ENCODE measurements around the gene SGCD.

Gene SGCD

GRCh38 chr5:156326718-156327259 lies at the start of gene SGCD:
TSS of gene SGCD (plus strand) at chr5:156327164.
- no peaks in the 10 kb centered on the region for H3K9me3 ChIP-seq (ENCODE audit: control insufficient read depth, low read depth, low read length)
- no peak within 1 kb of the TSS for H3K9ac ChIP-seq (ENCODE audit: low read length)
- no peak within 1 kb of the TSS for H3K27ac ChIP-seq (ENCODE audit: low read length)
- H3K4me1 ChIP-seq (ENCODE audit: control insufficient read depth, low read depth, low read length), result no peaks in the 10 kb centered on the region
- H3K4me3 ChIP-seq (ENCODE audit: low read length), result no peak within 1 kb of the TSS
- no peaks in the 10 kb centered on the region for H3K27me3 ChIP-seq (ENCODE audit: control insufficient read depth, insufficient read depth, low read length)
- no peaks in the 10 kb centered on the region for H3K36me3 ChIP-seq (ENCODE audit: control insufficient read depth, low read depth, low read length)

- Histone ChIP-seq H3K27me3 (ENCODE audit: control insufficient read depth, insufficient read depth, low read length) (no peaks in the 10 kb centered on the region), H3K4me1 (ENCODE audit: control insufficient read depth, low read depth, low read length) (no peaks in the 10 kb centered on the region), H3K36me3 (ENCODE audit: control insufficient read depth, low read depth, low read length) (no peaks in the 10 kb centered on the region), H3K27ac (ENCODE audit: low read length) (no peak overlapping the region), H3K9me3 (ENCODE audit: control insufficient read depth, low read depth, low read length) (no peaks in the 10 kb centered on the region), H3K4me3 (ENCODE audit: low read length) (no peak overlapping the region), H3K9ac (ENCODE audit: low read length) (no peak overlapping the region)
Observed at GRCh38 chr5:156277290-156277689, 49.7 kb upstream of the SGCD start.

- no peaks in the 10 kb centered on the region for H3K4me1 ChIP-seq (ENCODE audit: control insufficient read depth, low read depth, low read length)
- H3K4me3 ChIP-seq (ENCODE audit: low read length), result no peak overlapping the region
- H3K36me3 ChIP-seq (ENCODE audit: control insufficient read depth, low read depth, low read length), result no peaks in the 10 kb centered on the region
- no peak overlapping the region for H3K9ac ChIP-seq (ENCODE audit: low read length)
- H3K27ac ChIP-seq (ENCODE audit: low read length), result no peak overlapping the region
- H3K27me3 ChIP-seq (ENCODE audit: control insufficient read depth, insufficient read depth, low read length), result no peaks in the 10 kb centered on the region
- H3K9me3 ChIP-seq (ENCODE audit: control insufficient read depth, low read depth, low read length), result no peaks in the 10 kb centered on the region
Observed at GRCh38 chr5:156295431-156295830, 31.5 kb upstream of the SGCD start.

GRCh38 chr5:156310115-156310514 lies 16.8 kb upstream of the SGCD start:
- no peaks in the 10 kb centered on the region for H3K27me3 ChIP-seq (ENCODE audit: control insufficient read depth, insufficient read depth, low read length)
- no peaks in the 10 kb centered on the region for H3K9me3 ChIP-seq (ENCODE audit: control insufficient read depth, low read depth, low read length)
- H3K4me1 ChIP-seq (ENCODE audit: control insufficient read depth, low read depth, low read length), result no peaks in the 10 kb centered on the region
- H3K4me3 ChIP-seq (ENCODE audit: low read length), result no peak overlapping the region
- no peak overlapping the region for H3K9ac ChIP-seq (ENCODE audit: low read length)
- H3K27ac ChIP-seq (ENCODE audit: low read length), result no peak overlapping the region
- no peaks in the 10 kb centered on the region for H3K36me3 ChIP-seq (ENCODE audit: control insufficient read depth, low read depth, low read length)

GRCh38 chr5:156312897-156313694 lies 13.9 kb upstream of the SGCD start:
- no peaks in the 10 kb centered on the region for H3K27me3 ChIP-seq (ENCODE audit: control insufficient read depth, insufficient read depth, low read length)
- H3K9ac ChIP-seq (ENCODE audit: low read length), result no peak overlapping the region
- no peak overlapping the region for H3K27ac ChIP-seq (ENCODE audit: low read length)
- no peak overlapping the region for H3K4me3 ChIP-seq (ENCODE audit: low read length)
- H3K36me3 ChIP-seq (ENCODE audit: control insufficient read depth, low read depth, low read length), result no peaks in the 10 kb centered on the region
- H3K9me3 ChIP-seq (ENCODE audit: control insufficient read depth, low read depth, low read length), result no peaks in the 10 kb centered on the region
- H3K4me1 ChIP-seq (ENCODE audit: control insufficient read depth, low read depth, low read length), result no peaks in the 10 kb centered on the region

GRCh38 chr5:156314416-156314815 lies 12.5 kb upstream of the SGCD start:
- Histone ChIP-seq H3K36me3 (ENCODE audit: control insufficient read depth, low read depth, low read length) (no peaks in the 10 kb centered on the region), H3K4me3 (ENCODE audit: low read length) (no peak overlapping the region), H3K9ac (ENCODE audit: low read length) (no peak overlapping the region), H3K27me3 (ENCODE audit: control insufficient read depth, insufficient read depth, low read length) (no peaks in the 10 kb centered on the region), H3K4me1 (ENCODE audit: control insufficient read depth, low read depth, low read length) (no peaks in the 10 kb centered on the region), H3K27ac (ENCODE audit: low read length) (no peak overlapping the region), H3K9me3 (ENCODE audit: control insufficient read depth, low read depth, low read length) (no peaks in the 10 kb centered on the region)

GRCh38 chr5:156322666-156323065 lies 4.3 kb upstream of the SGCD start:
- Histone ChIP-seq H3K36me3 (ENCODE audit: control insufficient read depth, low read depth, low read length) (no peaks in the 10 kb centered on the region), H3K9me3 (ENCODE audit: control insufficient read depth, low read depth, low read length) (no peaks in the 10 kb centered on the region), H3K9ac (ENCODE audit: low read length) (no peak overlapping the region), H3K4me3 (ENCODE audit: low read length) (no peak overlapping the region), H3K4me1 (ENCODE audit: control insufficient read depth, low read depth, low read length) (no peaks in the 10 kb centered on the region), H3K27me3 (ENCODE audit: control insufficient read depth, insufficient read depth, low read length) (no peaks in the 10 kb centered on the region), H3K27ac (ENCODE audit: low read length) (no peak overlapping the region)

- Histone ChIP-seq H3K36me3 (ENCODE audit: control insufficient read depth, low read depth, low read length) (no peaks in the 10 kb centered on the region), H3K9me3 (ENCODE audit: control insufficient read depth, low read depth, low read length) (no peaks in the 10 kb centered on the region), H3K4me3 (ENCODE audit: low read length) (no peak overlapping the region), H3K4me1 (ENCODE audit: control insufficient read depth, low read depth, low read length) (no peaks in the 10 kb centered on the region), H3K27me3 (ENCODE audit: control insufficient read depth, insufficient read depth, low read length) (no peaks in the 10 kb centered on the region), H3K9ac (ENCODE audit: low read length) (no peak overlapping the region), H3K27ac (ENCODE audit: low read length) (no peak overlapping the region)
Observed at GRCh38 chr5:156327296-156327695, 332 bp downstream of the SGCD start.

- Histone ChIP-seq H3K36me3 (ENCODE audit: control insufficient read depth, low read depth, low read length) (no peaks in the 10 kb centered on the region), H3K27ac (ENCODE audit: low read length) (no peak overlapping the region), H3K27me3 (ENCODE audit: control insufficient read depth, insufficient read depth, low read length) (no peaks in the 10 kb centered on the region), H3K4me3 (ENCODE audit: low read length) (no peak overlapping the region), H3K9ac (ENCODE audit: low read length) (no peak overlapping the region), H3K9me3 (ENCODE audit: control insufficient read depth, low read depth, low read length) (no peaks in the 10 kb centered on the region), H3K4me1 (ENCODE audit: control insufficient read depth, low read depth, low read length) (no peaks in the 10 kb centered on the region)
Observed at GRCh38 chr5:156328161-156328560, 1.2 kb downstream of the SGCD start.

GRCh38 chr5:156328766-156329165 lies 1.8 kb downstream of the SGCD start:
- Histone ChIP-seq H3K36me3 (ENCODE audit: control insufficient read depth, low read depth, low read length) (no peaks in the 10 kb centered on the region), H3K4me1 (ENCODE audit: control insufficient read depth, low read depth, low read length) (no peaks in the 10 kb centered on the region), H3K27ac (ENCODE audit: low read length) (no peak overlapping the region), H3K9ac (ENCODE audit: low read length) (no peak overlapping the region), H3K9me3 (ENCODE audit: control insufficient read depth, low read depth, low read length) (no peaks in the 10 kb centered on the region), H3K27me3 (ENCODE audit: control insufficient read depth, insufficient read depth, low read length) (no peaks in the 10 kb centered on the region), H3K4me3 (ENCODE audit: low read length) (no peak overlapping the region)

GRCh38 chr5:156329171-156329611 lies 2.2 kb downstream of the SGCD start:
- Histone ChIP-seq H3K4me3 (ENCODE audit: low read length) (no peak overlapping the region), H3K36me3 (ENCODE audit: control insufficient read depth, low read depth, low read length) (no peaks in the 10 kb centered on the region), H3K27me3 (ENCODE audit: control insufficient read depth, insufficient read depth, low read length) (no peaks in the 10 kb centered on the region), H3K4me1 (ENCODE audit: control insufficient read depth, low read depth, low read length) (no peaks in the 10 kb centered on the region), H3K9me3 (ENCODE audit: control insufficient read depth, low read depth, low read length) (no peaks in the 10 kb centered on the region), H3K9ac (ENCODE audit: low read length) (no peak overlapping the region), H3K27ac (ENCODE audit: low read length) (no peak overlapping the region)
